Measurements from ENCODE around the gene CNTNAP2. TPM values are rescaled to one million over a fixed set of nuclear protein-coding genes. Genes with fewer than 3 reads are reported as not detected.

CNTNAP2 gene
- total RNA-seq, 4 donors from 2014 or later: 0.42 to 0.71 TPM; not detected in 2

DNA sequence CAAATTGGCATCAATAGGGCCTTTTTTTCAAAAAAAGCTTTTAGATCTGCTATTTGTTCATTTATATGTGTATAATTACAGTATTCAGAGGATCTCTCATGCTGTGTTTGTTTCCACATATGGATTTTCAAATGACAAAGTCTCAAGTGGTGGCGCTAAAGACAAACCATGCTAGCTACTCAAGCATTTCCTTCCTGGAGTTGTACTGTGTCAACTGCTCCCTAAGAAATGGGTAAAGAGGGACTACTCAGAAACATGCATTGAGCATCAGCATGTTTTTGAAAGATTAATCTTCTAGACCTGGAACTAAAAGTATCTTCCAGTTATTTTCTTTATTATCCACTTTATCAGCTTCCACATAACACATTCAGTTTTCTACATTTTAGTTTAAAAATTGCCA lies 12.7 kb downstream of the CNTNAP2 start:
- TF ChIP-seq POLR2A (IDR thresholded peaks at IDR 0.05) (no peak), CTCF (IDR thresholded peaks at IDR 0.05) (no peak)
- DNase-seq (ENCODE audit: low spot score in 2 of 2): no peak
- no peak overlapping the region for H3K4me3 ChIP-seq (ENCODE audit: low read depth, poor library complexity, severe bottlenecking)
- intact Hi-C loops (cut with DNase I; ENCODE audit: low total_unique reads): no loop called here
- 43 to 44% methylated on average over 1 of the region's 1 CpG for WGBS, 2 donors

- TF ChIP-seq CTCF (IDR thresholded peaks at IDR 0.05) (no peak), POLR2A (IDR thresholded peaks at IDR 0.05) (no peak)
- 94 to 96% methylated on average over 9 of the region's 9 CpGs for WGBS, 2 donors
- intact Hi-C loops (cut with DNase I; ENCODE audit: low total_unique reads): no loop called here
- DNase-seq (ENCODE audit: low spot score in 2 of 2): no peak
- no peak overlapping the region for H3K4me3 ChIP-seq (ENCODE audit: low read depth, poor library complexity, severe bottlenecking)
Measured at GRCh38 chr7:146129997-146130396, 13.4 kb downstream of the CNTNAP2 start.

DNA sequence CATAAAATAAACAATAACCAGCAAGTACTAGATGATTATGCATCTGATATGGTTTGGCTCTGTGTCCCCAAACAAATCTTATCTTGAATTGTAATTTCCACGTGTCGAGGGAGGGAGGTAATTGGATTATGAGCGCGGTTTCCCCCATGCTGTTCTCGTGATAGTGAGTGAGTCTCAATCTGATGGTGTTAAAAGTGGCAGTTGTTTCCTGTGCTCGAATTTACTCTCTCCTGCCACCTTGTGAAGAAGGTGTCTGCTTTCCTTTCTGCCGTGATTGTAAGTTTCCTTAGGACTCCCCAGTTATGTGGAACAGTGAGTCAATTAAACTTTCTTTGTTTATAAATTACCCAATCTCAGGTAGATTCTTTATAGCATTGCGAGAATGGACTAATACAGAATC lies 15.1 kb downstream of the CNTNAP2 start:
- 77 to 83% methylated on average over 8 of the region's 8 CpGs for WGBS, 2 donors
- no peak for TF ChIP-seq CTCF (IDR thresholded peaks at IDR 0.05)
- no peak for TF ChIP-seq POLR2A (IDR thresholded peaks at IDR 0.05)
- H3K4me3 ChIP-seq (ENCODE audit: low read depth, poor library complexity, severe bottlenecking): no peak overlapping the region
- no peak for DNase-seq (ENCODE audit: low spot score in 2 of 2)
- intact Hi-C loops (cut with DNase I; ENCODE audit: low total_unique reads): no loop called here

- 73 to 80% methylated on average over 11 of the region's 11 CpGs for WGBS, 2 donors
- no peak overlapping the region for H3K4me3 ChIP-seq (ENCODE audit: low read depth, poor library complexity, severe bottlenecking)
- intact Hi-C loops (cut with DNase I; ENCODE audit: low total_unique reads): no loop called here
- DNase-seq (ENCODE audit: low spot score in 2 of 2): no peak
- TF ChIP-seq POLR2A (IDR thresholded peaks at IDR 0.05) (no peak), CTCF (IDR thresholded peaks at IDR 0.05) (no peak)
Measured at GRCh38 chr7:146136357-146136875, 19.8 kb downstream of the CNTNAP2 start.

DNA sequence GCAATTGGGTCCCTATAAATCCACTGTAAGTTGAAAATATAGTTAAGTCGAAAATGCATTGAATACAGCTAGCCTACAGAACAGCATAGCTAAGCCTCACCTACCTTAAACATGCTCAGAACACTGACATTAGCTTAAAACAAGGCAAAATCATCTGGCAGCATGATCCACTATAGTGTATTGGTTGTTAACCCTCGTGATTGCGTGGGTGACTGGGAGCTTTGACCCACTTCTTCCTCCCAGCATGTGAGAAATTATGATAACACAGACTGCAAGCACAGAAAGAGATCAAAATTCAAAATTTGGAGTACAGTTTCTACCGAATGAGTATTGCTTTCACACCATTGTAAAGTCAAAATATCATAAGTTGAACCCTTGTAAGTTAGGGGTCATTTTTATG lies 22.3 kb downstream of the CNTNAP2 start:
- 67 to 70% methylated on average over 4 of the region's 4 CpGs for WGBS, 2 donors
- TF ChIP-seq POLR2A (IDR thresholded peaks at IDR 0.05) (no peak), CTCF (IDR thresholded peaks at IDR 0.05) (no peak)
- intact Hi-C loops (cut with DNase I; ENCODE audit: low total_unique reads): no loop called here

DNA sequence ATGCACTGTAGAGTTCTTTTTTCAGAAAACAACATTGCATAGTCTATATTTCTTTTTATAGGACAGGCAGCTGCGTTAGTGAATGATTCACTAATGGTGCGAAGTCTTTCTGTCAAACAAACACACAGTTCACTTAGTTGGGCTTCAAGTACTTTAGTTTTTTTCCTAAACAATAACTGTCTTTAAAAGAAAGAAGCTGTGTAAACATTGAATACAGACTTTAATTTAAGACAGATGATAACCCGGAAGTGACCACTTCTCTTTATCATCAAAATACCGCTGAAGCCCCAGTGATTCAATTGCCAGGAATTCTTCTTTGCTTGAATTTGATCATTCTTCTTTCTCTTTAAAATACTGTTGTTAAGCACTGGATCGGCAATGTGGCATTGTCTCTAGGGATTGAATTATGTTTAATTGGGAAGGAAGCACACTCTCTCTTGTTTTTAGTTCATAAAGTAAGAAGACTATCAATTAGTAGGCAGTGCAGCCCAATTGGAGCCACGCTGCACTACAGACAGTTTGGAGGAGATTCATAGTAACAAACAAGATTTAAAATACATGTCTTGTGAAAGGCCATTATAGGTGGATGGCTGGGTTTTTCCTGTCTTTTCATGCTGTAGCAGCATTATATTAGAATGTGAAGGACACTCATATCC lies 30.4 kb downstream of the CNTNAP2 start:
- DNase-seq (ENCODE audit: low spot score in 2 of 2): no peak
- 58 to 59% methylated on average over 6 of the region's 6 CpGs for WGBS, 2 donors
- TF ChIP-seq CTCF (IDR thresholded peaks at IDR 0.05) (no peak), POLR2A (IDR thresholded peaks at IDR 0.05) (no peak)
- H3K4me3 ChIP-seq (ENCODE audit: low read depth, poor library complexity, severe bottlenecking): no peak overlapping the region
- intact Hi-C loops (cut with DNase I; ENCODE audit: low total_unique reads): no loop called here

More for the DNA sequence above, 22.3 kb downstream of the CNTNAP2 start:
- no peak for DNase-seq (ENCODE audit: low spot score in 2 of 2)
- no peak overlapping the region for H3K4me3 ChIP-seq (ENCODE audit: low read depth, poor library complexity, severe bottlenecking)

Measured in lower leg skin (tissue), 4 donors.